Endothelial cell (in vitro differentiated cells): ENCODE measurements around the gene GDF2. TPM values are rescaled to one million over a fixed set of nuclear protein-coding genes. Genes with fewer than 3 reads are reported as not detected.

Experiments used
- DNase-seq: peaks from one replicate; pipeline ENCODE4 v3.0.0; 2021; ENCODE audit warnings: low spot score
- H3K27ac Mint-ChIP-seq: one replicate; pipeline ENCODE4 v1.8.0; 2021; ENCODE audit warnings: mixed read lengths, inconsistent platforms; ENCODE audit not compliant: unreplicated experiment
- H3K27me3 Mint-ChIP-seq: one replicate; pipeline ENCODE4 v1.8.0; 2021; ENCODE audit warnings: mild to moderate bottlenecking, moderate library complexity, mixed read lengths, inconsistent platforms; ENCODE audit not compliant: unreplicated experiment
- H3K36me3 Mint-ChIP-seq: one replicate; pipeline ENCODE4 v1.8.0; 2021; ENCODE audit warnings: mild to moderate bottlenecking, low read depth, mixed read lengths, inconsistent platforms; ENCODE audit not compliant: unreplicated experiment
- H3K4me1 Mint-ChIP-seq: one replicate; pipeline ENCODE4 v1.8.0; 2021; ENCODE audit warnings: mild to moderate bottlenecking, mixed read lengths, inconsistent platforms; ENCODE audit not compliant: unreplicated experiment
- H3K4me3 Mint-ChIP-seq: one replicate; pipeline ENCODE4 v1.8.0; 2021; ENCODE audit warnings: mild to moderate bottlenecking, mixed read lengths, inconsistent platforms; ENCODE audit not compliant: unreplicated experiment
- H3K9me3 Mint-ChIP-seq: one replicate; pipeline ENCODE4 v1.8.0; 2021; ENCODE audit warnings: mixed read lengths, inconsistent platforms; ENCODE audit not compliant: unreplicated experiment
- total RNA-seq: library from RNA; stranded (reverse); fragmentation: NEBNext Ultra II Directional; extraction: Animal tissue kit (Norgen Biotek cat#: 25700); gene quantifications from one replicate; pipeline ENCODE4 v1.2.1, GENCODE V29; 2021; ENCODE audit not compliant: unreplicated experiment
- TF ChIP-seq, protein P1 (sequence below): fragments of 200-600 bp; sonication (generic); IDR thresholded peaks from one replicate; pipeline ENCODE4 v1.5.0; 2021; ENCODE audit warnings: antibody characterized with exemption; ENCODE audit not compliant: unreplicated experiment

Gene GDF2
- total RNA-seq, 1 donor from 2014 or later: not detected

DNA sequence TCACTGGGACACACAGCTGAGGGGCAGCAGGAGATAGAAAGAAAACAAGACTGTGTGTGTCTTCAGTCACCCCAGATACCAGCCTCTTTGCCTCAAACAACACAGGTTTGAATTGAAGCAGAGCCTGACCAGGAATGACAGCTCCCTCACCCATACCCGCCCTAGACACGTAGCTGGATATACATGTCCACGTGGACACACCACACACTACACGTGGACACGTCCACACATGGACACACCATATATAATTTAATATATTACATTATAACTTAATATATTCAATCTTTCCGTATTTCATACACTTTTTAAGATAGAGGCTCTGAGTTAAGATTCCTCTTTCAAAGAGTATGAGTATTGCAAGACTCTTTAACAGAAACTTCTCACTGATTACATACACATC is 11.3 kb downstream of the GDF2 start:
- Mint-ChIP-seq H3K27ac (no peak overlapping the region), H3K36me3 (no peaks in the 10 kb centered on the region), H3K9me3 (no peaks in the 10 kb centered on the region), H3K4me1 (peaks cover 6% of the 10 kb centered on the region), H3K27me3 (no peaks in the 10 kb centered on the region), H3K4me3 (no peak overlapping the region)
- DNase-seq: no peak
- TF ChIP-seq, protein P1, sequence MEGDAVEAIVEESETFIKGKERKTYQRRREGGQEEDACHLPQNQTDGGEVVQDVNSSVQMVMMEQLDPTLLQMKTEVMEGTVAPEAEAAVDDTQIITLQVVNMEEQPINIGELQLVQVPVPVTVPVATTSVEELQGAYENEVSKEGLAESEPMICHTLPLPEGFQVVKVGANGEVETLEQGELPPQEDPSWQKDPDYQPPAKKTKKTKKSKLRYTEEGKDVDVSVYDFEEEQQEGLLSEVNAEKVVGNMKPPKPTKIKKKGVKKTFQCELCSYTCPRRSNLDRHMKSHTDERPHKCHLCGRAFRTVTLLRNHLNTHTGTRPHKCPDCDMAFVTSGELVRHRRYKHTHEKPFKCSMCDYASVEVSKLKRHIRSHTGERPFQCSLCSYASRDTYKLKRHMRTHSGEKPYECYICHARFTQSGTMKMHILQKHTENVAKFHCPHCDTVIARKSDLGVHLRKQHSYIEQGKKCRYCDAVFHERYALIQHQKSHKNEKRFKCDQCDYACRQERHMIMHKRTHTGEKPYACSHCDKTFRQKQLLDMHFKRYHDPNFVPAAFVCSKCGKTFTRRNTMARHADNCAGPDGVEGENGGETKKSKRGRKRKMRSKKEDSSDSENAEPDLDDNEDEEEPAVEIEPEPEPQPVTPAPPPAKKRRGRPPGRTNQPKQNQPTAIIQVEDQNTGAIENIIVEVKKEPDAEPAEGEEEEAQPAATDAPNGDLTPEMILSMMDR: no peak

DNA sequence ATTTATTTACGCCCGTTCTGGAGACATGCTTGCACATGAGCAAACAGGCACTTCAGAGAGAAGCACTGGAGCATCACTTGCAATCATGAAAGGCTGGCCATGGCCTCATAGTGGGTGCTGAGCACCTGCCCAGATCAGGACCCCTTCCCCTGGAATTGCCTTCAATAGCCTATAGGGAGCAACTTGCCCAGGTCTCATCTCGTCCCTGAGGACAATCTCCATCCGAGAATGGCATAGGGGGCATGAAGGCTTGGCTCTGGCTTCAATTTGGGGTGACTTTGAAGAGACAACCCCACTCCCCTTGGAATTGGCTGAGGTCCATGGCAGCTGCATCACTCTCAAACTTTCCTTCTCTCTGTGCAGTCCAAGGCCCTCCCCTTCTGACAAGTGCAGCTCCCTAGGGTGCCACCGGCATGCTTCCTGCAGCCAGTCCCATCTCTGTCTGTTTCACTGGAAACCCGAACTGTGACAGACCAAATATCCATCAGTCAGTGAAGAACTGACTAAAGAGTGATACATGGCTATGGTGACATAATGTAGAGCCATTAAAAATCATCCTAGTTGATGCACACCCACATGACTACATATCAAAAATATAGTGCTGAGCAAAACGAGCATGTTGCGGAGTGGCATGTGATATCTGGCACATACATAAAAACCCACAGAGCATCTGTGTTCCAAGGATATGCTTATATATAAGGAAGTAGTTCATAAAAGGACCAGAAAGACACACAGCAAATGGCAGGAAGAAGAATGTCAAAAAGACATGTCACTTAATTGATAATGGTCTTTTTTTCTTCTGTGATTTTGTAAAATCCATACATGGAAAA is 12.4 kb downstream of the GDF2 start:
- no peaks in the 10 kb centered on the region for H3K9me3 Mint-ChIP-seq
- TF ChIP-seq, protein P1: no peak
- H3K27me3 Mint-ChIP-seq: no peaks in the 10 kb centered on the region
- no peak for DNase-seq
- H3K4me3 Mint-ChIP-seq: no peak overlapping the region
- H3K27ac Mint-ChIP-seq: no peak overlapping the region
- peaks cover 6% of the 10 kb centered on the region for H3K4me1 Mint-ChIP-seq
- no peaks in the 10 kb centered on the region for H3K36me3 Mint-ChIP-seq

DNA sequence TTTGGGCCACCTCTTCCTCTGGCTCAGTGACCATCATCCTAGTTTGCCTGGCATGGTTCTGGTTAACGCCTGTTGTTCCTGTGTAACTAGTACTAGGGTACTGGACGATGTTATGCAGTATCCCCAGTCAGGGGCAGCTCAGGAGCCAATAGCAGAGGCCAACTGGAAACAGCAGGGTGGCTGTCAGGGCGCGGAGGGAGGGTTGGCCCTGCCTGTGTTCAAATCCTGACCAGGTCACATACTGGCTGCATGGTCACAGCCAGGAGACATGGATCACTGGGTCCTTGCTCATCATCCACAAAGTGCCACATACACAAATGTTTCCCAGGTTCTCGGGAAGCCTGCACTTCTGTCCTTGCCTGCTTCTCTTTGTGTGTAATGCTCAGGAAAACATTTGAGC is 13.7 kb downstream of the GDF2 start:
- TF ChIP-seq, protein P1: no peak
- Mint-ChIP-seq H3K27ac (no peak overlapping the region), H3K4me3 (no peak overlapping the region), H3K36me3 (no peaks in the 10 kb centered on the region), H3K4me1 (peaks cover 6% of the 10 kb centered on the region), H3K9me3 (no peaks in the 10 kb centered on the region), H3K27me3 (no peaks in the 10 kb centered on the region)
- no peak for DNase-seq

DNA sequence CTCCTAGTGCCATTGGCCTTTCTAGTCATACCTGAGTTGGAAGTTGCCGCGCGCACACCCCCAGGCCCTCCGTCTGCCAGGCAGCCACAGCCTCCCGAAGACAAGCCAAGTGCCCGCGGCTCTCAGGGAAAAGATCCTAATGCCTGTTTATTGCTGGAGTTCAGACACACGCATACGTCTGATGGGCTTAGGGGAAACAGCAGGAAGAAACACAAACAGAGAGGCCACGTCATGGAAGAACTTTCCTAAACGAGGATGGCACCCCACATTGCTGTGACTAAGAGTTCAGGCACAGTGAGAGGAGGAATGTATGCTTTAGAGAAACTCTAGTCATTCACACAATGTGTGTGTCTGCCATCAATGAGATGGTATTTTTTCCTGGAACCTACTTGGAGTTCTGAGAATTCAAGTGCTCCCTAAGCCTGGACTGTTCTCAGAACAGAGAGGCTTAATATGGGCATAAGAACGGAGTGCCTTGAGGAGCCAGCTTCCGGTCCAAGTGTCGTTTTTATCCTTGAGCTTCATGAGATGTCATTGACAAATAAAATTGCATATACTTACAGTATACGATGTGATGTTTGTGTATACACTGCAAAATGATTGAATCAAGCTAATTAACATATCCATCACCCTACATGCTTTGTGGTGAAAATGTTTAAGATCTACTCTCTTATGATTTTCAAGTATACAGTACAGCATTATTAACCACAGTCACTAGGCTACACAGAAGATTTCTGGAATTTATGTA is 14.3 kb downstream of the GDF2 start:
- Mint-ChIP-seq H3K9me3 (no peaks in the 10 kb centered on the region), H3K27me3 (no peaks in the 10 kb centered on the region), H3K4me3 (no peak overlapping the region), H3K27ac (no peak overlapping the region), H3K36me3 (no peaks in the 10 kb centered on the region), H3K4me1 (peaks cover 6% of the 10 kb centered on the region)
- TF ChIP-seq, protein P1: no peak
- no peak for DNase-seq

DNA sequence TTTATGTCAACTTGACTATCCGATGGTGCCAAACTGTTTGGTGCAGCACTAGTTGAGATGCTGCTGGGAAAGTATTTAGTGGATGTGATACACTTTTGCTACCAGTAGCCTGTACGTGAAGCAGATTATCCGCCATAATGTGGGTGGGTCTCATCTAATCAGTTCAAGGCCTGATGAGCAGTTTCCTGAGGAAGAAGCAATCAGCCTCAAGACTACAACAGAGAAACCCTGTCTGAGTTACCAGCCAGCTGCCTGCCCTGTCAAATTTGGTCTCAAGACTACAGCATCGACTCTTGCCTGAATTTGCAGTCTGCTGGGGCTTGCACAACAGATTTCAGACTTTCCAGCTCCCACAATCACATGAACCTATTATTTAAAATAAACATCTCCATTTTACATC is 15.1 kb downstream of the GDF2 start:
- H3K27ac Mint-ChIP-seq: no peak overlapping the region
- H3K27me3 Mint-ChIP-seq: no peaks in the 10 kb centered on the region
- no peaks in the 10 kb centered on the region for H3K36me3 Mint-ChIP-seq
- H3K9me3 Mint-ChIP-seq: no peaks in the 10 kb centered on the region
- no peak overlapping the region for H3K4me3 Mint-ChIP-seq
- no peak for DNase-seq
- TF ChIP-seq, protein P1: no peak
- peaks cover 6% of the 10 kb centered on the region for H3K4me1 Mint-ChIP-seq
